Stimulated activated CD4-positive, alpha-beta T cell treated with anti-CD3 and anti-CD28 coated beads, Interleukin-12 subunit alpha, Interleukin-12 subunit beta, amount 100 ng/mL, for 24 hours (primary cell): ENCODE data around the gene GCN1.
"Not testable (repeated sequence)": the region's sequence is repeated elsewhere in the genome, so short reads cannot be mapped to it uniquely, and the experiment has no call there.

ENCODE experiments used
- DNase-seq, 2 experiments: peaks; one replicate each; pipeline ENCODE4 v3.0.0-alpha.2; 2020; ENCODE audit warnings: low read depth in 2 of 2

Gene GCN1, protein sequence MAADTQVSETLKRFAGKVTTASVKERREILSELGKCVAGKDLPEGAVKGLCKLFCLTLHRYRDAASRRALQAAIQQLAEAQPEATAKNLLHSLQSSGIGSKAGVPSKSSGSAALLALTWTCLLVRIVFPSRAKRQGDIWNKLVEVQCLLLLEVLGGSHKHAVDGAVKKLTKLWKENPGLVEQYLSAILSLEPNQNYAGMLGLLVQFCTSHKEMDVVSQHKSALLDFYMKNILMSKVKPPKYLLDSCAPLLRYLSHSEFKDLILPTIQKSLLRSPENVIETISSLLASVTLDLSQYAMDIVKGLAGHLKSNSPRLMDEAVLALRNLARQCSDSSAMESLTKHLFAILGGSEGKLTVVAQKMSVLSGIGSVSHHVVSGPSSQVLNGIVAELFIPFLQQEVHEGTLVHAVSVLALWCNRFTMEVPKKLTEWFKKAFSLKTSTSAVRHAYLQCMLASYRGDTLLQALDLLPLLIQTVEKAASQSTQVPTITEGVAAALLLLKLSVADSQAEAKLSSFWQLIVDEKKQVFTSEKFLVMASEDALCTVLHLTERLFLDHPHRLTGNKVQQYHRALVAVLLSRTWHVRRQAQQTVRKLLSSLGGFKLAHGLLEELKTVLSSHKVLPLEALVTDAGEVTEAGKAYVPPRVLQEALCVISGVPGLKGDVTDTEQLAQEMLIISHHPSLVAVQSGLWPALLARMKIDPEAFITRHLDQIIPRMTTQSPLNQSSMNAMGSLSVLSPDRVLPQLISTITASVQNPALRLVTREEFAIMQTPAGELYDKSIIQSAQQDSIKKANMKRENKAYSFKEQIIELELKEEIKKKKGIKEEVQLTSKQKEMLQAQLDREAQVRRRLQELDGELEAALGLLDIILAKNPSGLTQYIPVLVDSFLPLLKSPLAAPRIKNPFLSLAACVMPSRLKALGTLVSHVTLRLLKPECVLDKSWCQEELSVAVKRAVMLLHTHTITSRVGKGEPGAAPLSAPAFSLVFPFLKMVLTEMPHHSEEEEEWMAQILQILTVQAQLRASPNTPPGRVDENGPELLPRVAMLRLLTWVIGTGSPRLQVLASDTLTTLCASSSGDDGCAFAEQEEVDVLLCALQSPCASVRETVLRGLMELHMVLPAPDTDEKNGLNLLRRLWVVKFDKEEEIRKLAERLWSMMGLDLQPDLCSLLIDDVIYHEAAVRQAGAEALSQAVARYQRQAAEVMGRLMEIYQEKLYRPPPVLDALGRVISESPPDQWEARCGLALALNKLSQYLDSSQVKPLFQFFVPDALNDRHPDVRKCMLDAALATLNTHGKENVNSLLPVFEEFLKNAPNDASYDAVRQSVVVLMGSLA (N-terminal part only)

DNA sequence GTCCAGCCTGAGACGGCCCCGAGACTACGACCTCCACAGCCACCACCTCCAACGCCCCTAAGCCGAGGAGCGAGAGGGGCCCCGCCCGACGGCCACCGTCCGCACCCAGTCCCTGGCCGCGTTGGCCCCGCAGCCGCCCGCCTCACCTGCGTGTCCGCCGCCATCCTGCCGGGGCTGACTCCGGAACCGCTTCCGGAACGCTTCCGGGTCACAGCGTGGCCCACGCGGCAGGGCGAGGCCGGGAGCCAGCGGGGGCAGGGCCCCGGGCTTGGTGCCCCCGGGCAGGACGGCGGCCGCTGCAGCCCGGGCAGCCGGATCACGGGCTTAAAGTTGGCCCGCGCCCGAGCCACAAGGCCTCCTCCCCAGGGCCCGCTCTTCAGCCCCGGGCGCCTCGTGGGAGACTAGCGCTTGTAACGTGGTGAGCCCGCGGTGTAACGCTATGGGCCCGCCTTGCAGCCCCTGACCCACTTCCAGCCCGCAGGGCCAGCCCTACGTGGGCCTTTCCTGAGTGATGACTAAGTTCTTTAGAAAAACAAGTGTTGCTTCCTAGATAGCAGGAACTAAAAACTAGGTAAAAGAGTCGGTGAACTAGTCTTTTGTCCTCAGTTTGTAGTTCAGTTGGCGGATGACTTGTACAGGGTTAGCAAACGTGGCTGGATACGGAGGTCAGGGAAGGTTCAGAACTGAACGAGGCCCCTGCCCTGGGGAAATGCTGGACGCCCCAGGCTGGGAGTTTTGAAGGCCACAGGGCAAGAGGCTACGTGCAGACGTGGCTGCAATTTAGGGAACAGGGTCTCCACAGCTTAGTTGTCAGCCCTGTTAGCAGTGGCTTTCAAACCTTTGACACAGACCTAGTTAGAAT lies at the start of gene GCN1:
Gene GCN1 (minus strand): TSS at position 182 of the 862 bp plus-strand sequence. CDS start 18 bp downstream, at position 164.
- peak; percentile 82 to 83 for DNase-seq

DNA sequence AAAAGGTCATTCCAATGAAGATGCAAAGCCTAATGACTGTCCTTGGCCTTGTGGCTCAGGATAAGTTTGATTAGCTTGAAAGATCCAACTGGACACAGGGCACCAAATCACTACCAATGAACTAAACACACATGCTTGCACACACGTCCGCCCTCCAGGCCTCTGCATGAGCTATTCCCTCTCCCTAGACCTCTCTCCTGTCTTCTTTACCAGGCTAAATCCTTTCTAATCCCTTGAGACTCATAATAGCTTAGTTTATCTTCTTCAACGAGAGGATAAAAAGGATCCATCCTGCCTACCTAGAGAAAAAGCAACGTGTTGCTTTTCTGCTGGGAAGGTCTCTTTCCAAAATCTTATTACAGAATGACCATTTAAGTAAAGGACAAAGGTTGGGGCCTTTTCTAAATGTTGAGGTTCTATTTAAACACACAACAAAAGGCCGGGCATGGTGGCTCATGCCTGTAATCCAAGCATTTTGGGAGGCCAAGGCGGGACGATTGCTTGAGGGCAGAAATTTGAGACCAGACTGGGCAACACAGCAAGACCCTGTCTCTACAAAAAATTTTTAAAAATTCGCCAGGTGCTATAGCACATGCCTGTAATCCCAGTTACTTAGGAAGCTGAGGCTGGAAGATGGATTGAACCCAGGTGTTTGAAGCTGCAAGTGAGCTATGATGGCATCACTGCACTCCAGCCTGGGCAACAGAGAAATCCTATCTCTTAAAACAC lies 48.6 kb upstream of the GCN1 start:
- no peak for DNase-seq

DNA sequence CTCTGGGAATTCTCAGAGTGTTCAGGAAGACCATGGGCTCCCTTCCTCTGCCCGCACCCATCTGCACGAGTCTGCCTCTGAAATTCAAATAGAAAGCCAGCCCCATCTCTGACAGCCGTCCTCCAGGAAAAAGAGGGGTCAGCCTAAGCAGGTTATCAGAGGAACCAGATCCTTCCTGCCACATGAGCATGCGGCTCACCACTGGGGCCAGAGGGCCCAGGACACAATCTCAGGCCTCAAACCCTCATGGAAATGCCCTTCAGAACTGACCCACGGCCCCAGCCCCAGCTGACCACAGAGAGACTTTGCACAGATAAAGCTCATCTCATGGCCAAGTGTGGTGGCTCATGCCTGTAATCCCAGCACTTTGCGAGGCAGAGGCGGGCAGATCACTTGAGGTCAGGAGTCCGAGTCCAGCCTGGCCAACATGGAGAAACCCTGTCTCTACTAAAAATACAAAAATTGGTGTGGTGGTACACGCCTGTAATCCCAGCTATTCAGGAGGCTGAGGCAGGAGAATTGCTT lies 47.8 kb upstream of the GCN1 start:
- DNase-seq, result no peak

DNA sequence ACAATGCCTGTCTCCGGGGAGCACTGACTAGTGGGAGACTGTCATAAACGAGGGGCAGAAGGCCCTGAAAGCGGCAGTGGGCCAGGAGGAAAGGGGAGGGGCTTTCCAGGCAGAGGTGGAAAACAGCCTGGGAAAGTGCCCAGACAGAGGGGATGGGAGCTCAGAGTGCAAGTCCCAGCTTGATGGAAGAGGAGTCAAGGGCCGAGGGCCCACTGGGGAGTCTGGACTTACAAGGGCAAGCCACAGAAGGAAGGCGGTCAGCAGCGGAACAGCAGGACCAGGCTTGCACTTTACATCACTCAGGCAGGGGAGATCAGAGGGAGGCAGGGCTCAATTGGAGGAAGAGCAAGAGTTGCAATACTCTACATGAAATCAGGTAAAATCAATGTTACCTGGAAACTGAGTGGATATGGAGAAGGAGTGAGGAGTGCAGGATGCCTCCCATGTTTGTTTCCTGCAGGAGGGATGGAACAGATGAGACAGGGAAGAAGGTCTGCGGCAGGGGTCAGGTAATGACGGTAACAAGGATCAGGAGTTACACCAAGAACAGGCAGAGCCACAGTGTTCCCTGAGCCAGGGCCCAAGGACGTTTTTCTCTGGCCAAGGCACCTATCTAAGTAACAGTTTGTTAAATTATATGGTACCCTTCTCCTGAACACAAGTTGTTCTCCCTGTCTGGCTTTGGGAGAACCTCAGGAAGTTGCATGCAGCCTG lies 47.2 kb upstream of the GCN1 start:
- DNase-seq, result no peak

DNA sequence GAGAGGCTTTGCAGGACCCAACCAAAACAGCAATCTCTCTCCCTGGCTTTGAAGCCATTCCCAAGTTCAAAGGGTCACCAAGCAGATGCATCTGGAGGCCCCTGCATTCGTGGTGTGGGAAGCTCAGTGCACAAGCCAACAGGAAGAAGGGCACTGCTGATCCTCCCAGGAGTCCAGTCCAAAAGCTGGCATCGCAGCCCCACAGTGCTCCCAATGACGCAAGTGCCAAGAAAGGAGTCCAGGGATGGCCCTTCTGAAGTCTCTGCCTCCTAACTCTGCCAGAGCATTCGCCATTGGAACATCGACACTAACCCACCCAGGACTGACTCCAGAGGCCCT lies 45.9 kb upstream of the GCN1 start:
- no peak for DNase-seq

DNA sequence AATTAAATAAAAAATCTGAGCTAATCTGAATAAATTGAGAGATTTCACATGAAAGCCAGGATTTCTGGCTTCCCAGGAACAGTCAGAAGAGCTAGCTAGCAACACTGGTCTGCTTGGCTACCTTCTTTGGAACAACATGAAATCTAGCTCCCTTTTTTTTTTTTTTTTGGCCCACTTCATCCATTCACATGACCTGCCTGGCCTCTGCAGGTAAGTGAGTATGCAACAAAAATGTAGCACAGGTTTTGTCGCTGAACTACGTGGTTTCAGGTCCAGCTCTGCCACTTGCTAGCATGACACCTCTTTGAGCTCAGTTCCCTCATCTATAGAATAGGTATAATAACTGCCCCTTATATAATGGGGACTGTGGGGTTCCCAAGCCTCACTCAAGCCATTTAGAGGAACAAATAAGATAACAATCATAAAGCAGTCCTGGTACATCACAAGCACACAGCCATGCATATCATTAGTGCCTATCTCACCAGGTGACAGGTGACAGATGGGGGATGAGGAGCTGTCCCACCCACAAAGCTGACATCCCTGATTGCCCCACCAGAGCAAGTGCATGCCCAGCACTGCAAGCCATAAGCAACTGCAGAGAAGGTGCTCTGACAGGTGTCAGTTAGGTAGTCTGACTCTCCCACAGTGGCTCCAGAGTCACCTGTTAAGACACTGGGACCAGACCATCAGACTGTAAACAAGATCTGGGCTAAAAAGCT lies 45.4 kb upstream of the GCN1 start:
- no peak for DNase-seq

DNA sequence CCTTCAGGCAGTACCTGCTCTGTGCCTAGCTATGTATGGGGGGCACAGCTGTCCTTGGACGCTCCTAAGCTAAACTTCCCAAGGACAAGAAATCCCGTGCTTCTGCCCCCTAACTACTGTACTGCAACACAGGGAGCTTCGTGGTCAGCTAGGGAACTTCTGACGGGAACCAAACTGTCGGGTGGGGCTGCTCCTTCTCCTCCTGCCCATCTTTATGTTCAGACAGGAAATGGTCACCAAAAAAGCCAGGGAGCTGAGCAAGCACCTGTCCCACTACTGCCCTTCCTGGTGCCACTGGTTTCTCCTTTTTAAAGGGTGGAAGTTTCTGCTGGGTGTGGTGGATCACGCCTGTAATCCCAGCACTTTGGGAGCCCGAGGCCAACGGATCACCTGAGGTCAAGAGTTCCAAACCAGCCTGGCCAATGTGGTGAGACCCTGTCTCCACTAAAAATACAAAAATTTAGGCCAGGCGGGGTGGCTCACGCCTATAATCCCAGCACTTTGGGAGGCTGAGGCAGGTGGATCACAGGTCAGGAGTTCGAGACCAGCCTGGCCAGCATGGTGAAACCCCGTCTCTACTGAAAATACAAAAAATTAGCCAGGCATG lies 44.4 kb upstream of the GCN1 start:
- no peak for DNase-seq

DNA sequence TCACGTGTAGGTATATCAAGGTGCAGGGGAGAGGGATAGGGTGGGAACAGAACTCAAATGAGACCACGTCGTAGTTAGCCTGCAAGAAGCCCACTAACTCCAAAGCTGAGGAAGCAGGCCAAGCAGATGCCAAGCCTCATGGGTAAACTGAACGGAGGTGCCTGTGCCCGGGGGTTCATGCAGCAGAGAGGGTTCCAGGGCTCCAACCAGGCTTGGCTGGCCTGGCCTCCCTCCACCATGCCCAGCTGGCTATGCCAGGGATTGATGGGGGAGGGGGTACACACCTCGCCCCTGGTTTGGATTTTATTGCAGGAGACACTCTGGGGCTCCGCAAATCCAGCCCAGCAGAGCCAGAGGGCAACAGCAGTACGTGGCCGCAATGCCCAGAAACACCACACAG lies 43.7 kb upstream of the GCN1 start:
- no peak for DNase-seq

DNA sequence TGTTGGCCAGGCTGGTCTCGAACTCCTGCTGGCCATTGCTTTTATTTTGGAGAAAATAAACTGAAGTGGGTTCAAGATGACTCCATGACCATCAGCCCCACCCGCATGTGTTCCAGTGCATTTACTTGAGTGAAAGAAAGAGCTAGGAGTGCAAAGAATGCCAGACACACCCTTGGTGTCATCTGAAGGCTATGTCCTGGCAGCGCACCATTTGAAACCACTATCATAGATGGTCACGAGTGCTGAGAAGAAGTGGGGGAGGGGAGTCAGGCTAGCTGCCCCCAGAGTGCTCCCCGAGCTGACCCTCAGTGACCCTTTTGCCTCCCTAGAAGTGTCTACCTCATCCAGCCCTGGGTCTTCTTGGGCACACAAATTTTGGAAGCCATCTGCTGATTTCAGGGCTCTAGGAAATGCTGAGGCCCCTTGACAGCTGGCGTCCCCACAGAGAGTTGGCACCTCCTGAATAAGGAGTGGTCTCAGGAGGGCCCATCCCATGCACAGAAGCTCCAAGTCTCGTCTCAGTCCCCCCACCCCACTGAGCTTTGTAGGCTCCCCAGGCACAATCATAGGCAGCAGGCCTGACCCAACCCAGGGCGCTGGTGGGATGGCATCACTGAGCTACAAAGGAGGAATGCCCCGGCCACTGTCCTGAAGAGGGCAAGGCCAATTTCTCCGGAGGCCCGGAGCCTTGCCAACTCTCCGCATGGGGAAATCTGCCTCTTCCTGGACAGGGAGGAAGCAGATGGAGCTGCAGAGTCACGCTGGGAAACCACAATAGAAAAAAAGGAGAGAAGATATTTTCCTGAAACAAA lies 43.1 kb upstream of the GCN1 start:
- DNase-seq, result no peak

DNA sequence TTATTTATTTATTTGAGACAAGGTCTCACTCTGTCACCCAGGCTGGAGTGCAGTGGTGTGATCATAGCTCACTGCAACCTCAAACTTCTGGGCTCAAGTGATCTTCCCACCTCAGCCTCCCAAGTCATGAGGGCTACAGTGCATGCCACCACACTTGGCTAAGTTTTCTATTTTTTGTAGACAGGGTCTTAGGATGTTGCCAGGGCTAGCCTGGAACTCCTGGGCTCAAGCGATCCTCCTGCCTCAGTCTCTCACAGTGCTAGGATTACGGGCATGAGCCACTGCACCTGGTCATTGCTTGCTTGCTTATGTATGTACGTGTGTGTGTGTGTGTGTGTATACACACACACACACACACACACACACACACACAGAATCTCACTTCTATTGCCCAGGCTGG lies 42.3 kb upstream of the GCN1 start:
- not testable (repeated sequence) for DNase-seq

DNA sequence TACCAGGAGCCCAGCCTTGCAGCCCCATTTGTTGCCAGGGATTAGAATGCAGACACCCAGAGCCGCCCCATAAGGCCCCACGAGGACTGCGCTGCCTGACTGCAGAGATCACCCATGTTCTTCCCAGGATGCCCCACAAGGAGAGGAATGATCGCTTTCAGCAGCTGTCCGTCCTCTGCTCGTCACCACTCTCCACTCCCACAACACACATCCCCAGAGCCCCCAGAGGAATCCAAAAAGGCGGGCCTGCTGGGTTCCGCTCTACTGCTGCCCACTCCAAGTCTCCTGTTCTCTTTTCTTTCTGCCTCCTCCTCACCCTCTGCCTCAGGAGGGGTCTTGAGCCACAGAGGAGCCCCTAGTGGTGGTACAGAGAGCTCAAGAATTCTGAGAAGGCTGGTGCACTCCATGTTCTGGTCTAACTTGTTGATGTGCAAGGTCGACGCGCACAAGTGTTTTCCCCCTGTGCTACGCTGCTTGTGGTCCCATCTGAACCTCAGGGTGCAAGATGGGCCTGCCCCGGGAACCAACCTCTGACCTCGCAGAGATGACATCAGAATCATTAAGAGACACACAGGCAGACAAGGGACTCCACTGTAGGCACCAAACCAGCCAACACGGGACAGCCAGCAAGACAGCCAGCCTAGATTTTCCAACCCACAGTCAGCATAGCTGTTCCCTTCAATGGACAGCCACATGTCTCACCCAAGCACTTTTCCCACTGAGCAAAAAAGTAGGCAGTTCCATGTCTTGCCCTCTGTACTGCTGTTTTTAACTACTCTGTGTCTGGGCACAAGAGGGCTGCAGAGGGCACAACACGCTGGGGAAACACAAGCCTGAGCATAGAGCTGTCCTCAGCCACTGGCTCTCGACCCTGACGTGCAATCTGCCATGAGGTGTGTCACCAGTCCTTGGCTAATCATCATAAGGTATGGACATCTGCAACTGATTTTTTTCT lies 41.1 kb upstream of the GCN1 start:
- DNase-seq, result no peak

DNA sequence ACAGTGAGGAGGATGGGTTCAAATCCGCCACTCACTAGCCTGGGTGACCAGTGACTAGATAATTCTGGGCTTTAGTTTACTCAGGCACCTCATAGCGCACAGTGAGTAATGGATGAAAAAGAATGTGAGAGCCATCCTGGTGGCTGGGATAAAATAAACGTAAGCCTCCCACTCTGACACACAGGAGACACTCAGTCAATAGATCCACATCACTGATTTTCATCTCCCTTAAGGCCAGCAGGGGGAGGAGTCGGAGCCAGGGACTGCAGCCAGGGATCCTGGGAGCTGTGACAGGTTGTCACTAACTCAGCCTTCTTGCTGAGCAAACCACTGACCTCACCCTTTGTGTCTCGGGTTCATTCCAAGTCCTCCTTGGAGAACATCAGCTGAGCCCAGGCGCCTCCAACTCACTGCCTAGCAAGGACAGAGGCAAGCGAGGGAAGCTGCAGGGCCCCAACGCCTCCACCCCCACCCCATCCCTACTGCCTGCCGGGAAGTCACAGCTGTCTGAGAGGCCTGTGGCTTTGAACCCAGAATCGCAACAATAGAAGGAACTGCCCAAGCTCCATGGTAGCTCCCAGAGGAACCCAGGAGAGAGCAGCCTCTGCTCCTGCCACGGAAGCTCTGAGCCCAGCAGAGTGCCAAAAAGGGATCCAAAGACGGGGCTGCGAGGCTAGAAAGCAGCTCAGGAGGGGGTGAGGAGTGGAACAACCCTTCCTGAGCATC lies 40.3 kb upstream of the GCN1 start:
- no peak for DNase-seq

DNA sequence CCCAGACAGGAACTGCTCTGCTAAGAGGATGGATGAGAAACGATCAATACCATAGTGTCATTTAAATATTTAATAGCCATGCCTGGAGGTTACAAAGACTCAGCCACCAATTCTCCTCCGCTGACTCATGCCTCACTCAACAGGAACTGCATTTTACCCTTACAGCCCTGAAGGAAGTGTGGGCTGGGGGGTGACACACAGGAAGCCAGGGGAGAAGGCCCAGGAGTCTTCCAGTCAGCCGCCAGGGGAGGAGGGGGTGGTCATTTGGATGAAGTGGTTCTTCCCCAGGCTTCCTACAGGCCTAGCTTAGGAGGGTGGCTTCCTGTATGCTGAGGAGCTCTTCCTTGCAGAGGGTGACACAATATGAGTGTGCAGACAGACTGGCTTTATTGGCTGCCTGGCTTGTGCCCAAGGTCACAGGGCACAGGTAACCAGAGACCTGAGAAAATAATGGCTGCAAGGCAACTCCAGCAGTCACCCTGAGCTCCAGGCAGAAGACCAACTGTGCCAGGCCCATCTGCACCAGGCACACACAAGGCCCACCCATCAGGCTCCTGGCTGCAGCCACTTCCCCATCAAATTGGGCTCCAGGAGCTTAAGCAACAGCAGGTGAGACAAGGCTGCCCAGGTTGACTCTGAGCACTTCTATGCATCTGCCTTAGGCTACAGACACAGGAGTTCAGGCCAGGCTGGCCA lies 36.9 kb upstream of the GCN1 start:
- peak; percentile 68 to 80 for DNase-seq

DNA sequence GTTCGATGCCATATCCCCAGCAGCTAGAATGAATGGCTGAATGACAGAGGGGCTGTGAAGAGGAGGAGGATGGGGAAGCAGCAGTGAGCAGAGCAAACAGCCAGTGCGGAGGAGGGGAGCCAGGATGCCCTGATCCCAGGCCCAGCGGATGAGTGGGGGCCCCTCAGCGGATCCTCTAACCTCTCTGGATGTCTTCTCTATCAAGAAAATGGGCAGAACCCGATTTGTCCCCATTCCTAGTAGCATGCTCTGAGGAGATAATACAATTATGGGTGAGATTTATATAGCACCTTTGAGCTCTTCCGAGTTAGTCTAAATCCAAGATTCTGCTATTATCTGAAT lies 36.4 kb upstream of the GCN1 start:
- DNase-seq, result no peak

DNA sequence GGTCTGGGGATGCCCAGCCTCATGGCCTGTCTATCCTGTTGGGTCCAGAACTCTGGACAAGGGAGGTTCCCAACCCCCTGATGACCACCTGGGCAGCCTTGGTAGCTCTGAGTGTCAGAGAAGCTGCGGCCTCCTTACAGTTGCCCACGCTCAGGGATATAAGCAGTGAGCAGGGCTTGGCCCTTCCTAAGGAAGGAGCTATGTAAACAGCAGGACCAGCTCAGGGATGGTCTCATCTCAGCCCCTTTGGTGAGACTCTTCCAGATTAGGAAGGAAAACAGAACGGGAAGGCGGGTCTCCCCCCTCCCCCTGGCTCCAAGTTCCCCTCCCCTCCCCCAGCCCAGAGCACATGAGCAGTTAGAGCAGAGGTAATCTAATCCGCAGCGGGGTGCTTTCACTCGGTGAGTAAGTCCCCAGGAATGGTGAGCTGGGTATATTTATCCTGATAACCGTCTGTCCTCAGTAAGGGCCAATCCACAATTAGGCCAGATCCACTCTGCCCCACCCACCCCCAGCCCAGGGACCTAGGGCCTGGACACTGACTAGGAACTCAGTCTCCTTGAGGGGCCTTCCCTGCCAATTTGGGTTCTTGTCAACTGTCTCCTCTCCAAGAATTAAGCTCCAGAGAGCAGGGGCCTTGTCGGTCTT lies 35.9 kb upstream of the GCN1 start:
- no peak for DNase-seq
